ENCODE results near the gene MRPS34. TPM values are rescaled to one million over a fixed set of nuclear protein-coding genes. Genes with fewer than 3 reads are reported as not detected.

The MRPS34 gene
- total RNA-seq, 1 donor from 2014 or later = 74.0 TPM

DNA sequence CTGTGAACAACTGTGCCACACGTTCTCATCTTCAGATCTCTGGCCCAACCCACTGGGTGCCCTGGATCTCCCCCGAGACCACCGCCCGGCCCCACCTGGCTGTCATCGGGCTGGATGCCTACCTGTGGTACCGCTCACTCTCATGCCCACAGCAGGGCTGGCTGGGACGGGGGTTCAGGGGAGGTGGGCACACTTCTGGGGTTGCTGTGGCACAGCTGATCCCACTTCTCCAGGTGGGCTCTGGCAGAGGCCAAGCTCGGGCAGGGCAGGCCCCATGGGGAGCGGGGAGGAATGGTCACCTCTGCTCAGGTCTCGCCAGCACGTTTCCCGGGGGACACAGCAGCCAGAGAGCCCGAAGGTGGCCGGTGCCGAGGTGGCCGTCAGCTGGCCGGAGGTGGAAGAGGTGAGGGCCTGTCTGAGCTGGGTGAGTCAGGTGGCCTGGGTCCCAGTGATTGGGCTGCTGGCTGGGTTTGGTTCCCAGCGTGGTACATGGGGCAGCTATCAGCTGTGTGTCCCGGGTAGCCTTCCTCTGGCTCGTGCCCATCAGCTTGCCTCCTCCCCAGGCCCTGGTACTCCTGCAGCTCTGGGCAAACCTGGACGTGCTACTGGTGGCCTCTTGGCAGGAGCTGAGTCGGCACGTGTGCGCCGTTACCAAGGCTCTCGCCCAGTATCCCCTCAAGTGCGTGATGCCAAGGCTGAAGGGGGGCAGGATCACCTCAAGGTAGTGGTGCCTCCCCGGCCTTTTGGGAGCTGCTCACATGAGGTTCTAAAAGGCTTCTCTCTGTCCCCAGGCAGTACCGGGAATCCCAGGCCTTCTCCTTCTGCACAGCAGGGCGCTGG is 2.3 kb upstream of the MRPS34 start:
- no peak overlapping the region for H3K4me3 ChIP-seq (ENCODE audit: insufficient read depth, low read depth, low read length)
- DNase-seq (ENCODE audit: low read depth) (no peak), FAIRE-seq (no peak)
- Mint-ChIP-seq H3K4me1 (ENCODE audit: low read depth, unreplicated experiment) (peaks cover 4% of the 10 kb centered on the region), H3K4me3 (ENCODE audit: unreplicated experiment) (peak overlapping the region; percentile 54), H3K36me3 (ENCODE audit: low read depth, unreplicated experiment) (no peaks in the 10 kb centered on the region), H3K27me3 (ENCODE audit: low read depth, unreplicated experiment) (no peaks in the 10 kb centered on the region), H3K9me3 (ENCODE audit: unreplicated experiment) (no peaks in the 10 kb centered on the region), H3K27ac (ENCODE audit: unreplicated experiment) (no peak overlapping the region)
- H2AFZ ChIP-seq (ENCODE audit: low read depth, low read length) = no peak overlapping the region
- H3K79me2 ChIP-seq (ENCODE audit: insufficient read depth, low read length) = peaks cover 41% of the 10 kb centered on the region
- H3K27ac ChIP-seq (ENCODE audit: low read depth, low read length) = no peak overlapping the region
- H3K36me3 ChIP-seq (ENCODE audit: insufficient read depth, low read length) = no peaks in the 10 kb centered on the region
- H4K20me1 ChIP-seq (ENCODE audit: insufficient read depth, low read length) = peaks cover 38% of the 10 kb centered on the region
- no peaks in the 10 kb centered on the region for H3K9me3 ChIP-seq (ENCODE audit: insufficient read depth, low read depth, low read length)
- peak overlapping the region; percentile 91 for H3K9ac ChIP-seq (ENCODE audit: low read length)
- no peaks in the 10 kb centered on the region for H3K27me3 ChIP-seq (ENCODE audit: insufficient read depth, low read length)
- peak overlapping the region; percentile 91 for H3K4me2 ChIP-seq (ENCODE audit: low read length)
- peaks cover 24% of the 10 kb centered on the region for H3K4me1 ChIP-seq (ENCODE audit: insufficient read depth, low read length)
- TF ChIP-seq EZH2 (IDR thresholded peaks at IDR 0.05; ENCODE audit: insufficient read depth, low read length) (no peak), CTCF (IDR thresholded peaks at IDR 0.05; ENCODE audit: insufficient read depth, low read depth, low read length) (no peak)

GRCh38 chr16:1774448-1774780 is 1.5 kb upstream of the MRPS34 start:
- no peaks in the 10 kb centered on the region for H3K9me3 Mint-ChIP-seq (ENCODE audit: unreplicated experiment)
- H3K4me3 Mint-ChIP-seq (ENCODE audit: unreplicated experiment) = peak overlapping the region; percentile 54

More at GRCh38 chr16:1774448-1774780, 1.5 kb upstream of the MRPS34 start:
- H3K27ac Mint-ChIP-seq (ENCODE audit: unreplicated experiment) = no peak overlapping the region
- H3K36me3 Mint-ChIP-seq (ENCODE audit: low read depth, unreplicated experiment) = no peaks in the 10 kb centered on the region
- Histone ChIP-seq H3K9me3 (ENCODE audit: insufficient read depth, low read depth, low read length) (no peaks in the 10 kb centered on the region), H3K9ac (ENCODE audit: low read length) (peak overlapping the region; percentile 91), H4K20me1 (ENCODE audit: insufficient read depth, low read length) (peaks cover 43% of the 10 kb centered on the region), H3K4me1 (ENCODE audit: insufficient read depth, low read length) (peaks cover 26% of the 10 kb centered on the region), H3K4me2 (ENCODE audit: low read length) (peak overlapping the region; percentile 91), H3K36me3 (ENCODE audit: insufficient read depth, low read length) (no peaks in the 10 kb centered on the region), H3K27ac (ENCODE audit: low read depth, low read length) (no peak overlapping the region), H3K79me2 (ENCODE audit: insufficient read depth, low read length) (peaks cover 41% of the 10 kb centered on the region), H2AFZ (ENCODE audit: low read depth, low read length) (no peak overlapping the region), H3K27me3 (ENCODE audit: insufficient read depth, low read length) (no peaks in the 10 kb centered on the region), H3K4me3 (ENCODE audit: insufficient read depth, low read depth, low read length) (peak overlapping the region; percentile 5)
- FAIRE-seq (no peak), DNase-seq (ENCODE audit: low read depth) (no peak)
- H3K27me3 Mint-ChIP-seq (ENCODE audit: low read depth, unreplicated experiment) = no peaks in the 10 kb centered on the region
- H3K4me1 Mint-ChIP-seq (ENCODE audit: low read depth, unreplicated experiment) = peaks cover 6% of the 10 kb centered on the region
- TF ChIP-seq CTCF (IDR thresholded peaks at IDR 0.05; ENCODE audit: insufficient read depth, low read depth, low read length) (no peak), EZH2 (IDR thresholded peaks at IDR 0.05; ENCODE audit: insufficient read depth, low read length) (no peak)

Measured in astrocyte (in vitro differentiated cells and primary cell).